Measurements from ENCODE around the gene KLHL21.
"Not testable (repeated sequence)": the region's sequence is repeated elsewhere in the genome, so short reads cannot be mapped to it uniquely, and the experiment has no call there.

The KLHL21 gene

DNA sequence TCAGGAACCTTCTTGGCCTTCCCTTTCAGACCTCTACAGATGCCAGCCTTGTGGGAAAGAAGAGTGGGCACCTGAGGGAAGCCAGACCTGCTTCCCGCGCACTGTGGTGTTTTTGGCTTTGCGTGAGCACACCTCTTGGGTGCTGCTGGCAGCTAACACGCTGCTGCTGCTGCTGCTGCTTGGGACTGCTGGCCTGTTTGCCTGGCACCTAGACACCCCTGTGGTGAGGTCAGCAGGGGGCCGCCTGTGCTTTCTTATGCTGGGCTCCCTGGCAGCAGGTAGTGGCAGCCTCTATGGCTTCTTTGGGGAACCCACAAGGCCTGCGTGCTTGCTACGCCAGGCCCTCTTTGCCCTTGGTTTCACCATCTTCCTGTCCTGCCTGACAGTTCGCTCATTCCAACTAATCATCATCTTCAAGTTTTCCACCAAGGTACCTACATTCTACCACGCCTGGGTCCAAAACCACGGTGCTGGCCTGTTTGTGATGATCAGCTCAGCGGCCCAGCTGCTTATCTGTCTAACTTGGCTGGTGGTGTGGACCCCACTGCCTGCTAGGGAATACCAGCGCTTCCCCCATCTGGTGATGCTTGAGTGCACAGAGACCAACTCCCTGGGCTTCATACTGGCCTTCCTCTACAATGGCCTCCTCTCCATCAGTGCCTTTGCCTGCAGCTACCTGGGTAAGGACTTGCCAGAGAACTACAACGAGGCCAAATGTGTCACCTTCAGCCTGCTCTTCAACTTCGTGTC, 23.9 kb downstream of the KLHL21 start:
- Histone ChIP-seq H4K20me1 (peaks cover 28% of the 10 kb centered on the region), H3K36me3 (no peaks in the 10 kb centered on the region), H3K9me3 (no peaks in the 10 kb centered on the region), H3K27ac (0 out of 2 replicates have a peak overlapping the region, but pooled peaks have one; percentile 1), H3K4me3 (no peak overlapping the region), H3K4me1 (peaks cover 46% of the 10 kb centered on the region), H3K9ac (peak overlapping the region; percentile 89), H3K4me2 (peak overlapping the region; percentile 97), H3K27me3 (no peaks in the 10 kb centered on the region)
- no peak for TF ChIP-seq Cebpa-rat (IDR thresholded peaks at IDR 0.05)

- Histone ChIP-seq H3K4me3 (no peak overlapping the region), H3K9ac (no peak overlapping the region), H3K27ac (0 out of 2 replicates have a peak overlapping the region, but pooled peaks have one; percentile 1), H3K36me3 (no peaks in the 10 kb centered on the region), H3K4me2 (peak overlapping the region; percentile 97), H4K20me1 (peaks cover 27% of the 10 kb centered on the region), H3K4me1 (peaks cover 46% of the 10 kb centered on the region), H3K27me3 (no peaks in the 10 kb centered on the region), H3K9me3 (no peaks in the 10 kb centered on the region)
- no peak for TF ChIP-seq Cebpa-rat (IDR thresholded peaks at IDR 0.05)
Observed at GRCh38 chr1:6577831-6578525, 24.7 kb downstream of the KLHL21 start.

DNA sequence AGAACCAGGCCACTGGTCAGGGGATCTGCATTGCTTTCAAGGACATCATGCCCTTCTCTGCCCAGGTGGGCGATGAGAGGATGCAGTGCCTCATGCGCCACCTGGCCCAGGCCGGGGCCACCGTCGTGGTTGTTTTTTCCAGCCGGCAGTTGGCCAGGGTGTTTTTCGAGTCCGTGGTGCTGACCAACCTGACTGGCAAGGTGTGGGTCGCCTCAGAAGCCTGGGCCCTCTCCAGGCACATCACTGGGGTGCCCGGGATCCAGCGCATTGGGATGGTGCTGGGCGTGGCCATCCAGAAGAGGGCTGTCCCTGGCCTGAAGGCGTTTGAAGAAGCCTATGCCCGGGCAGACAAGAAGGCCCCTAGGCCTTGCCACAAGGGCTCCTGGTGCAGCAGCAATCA, 27.9 kb downstream of the KLHL21 start:
- TF ChIP-seq Cebpa-rat (IDR thresholded peaks at IDR 0.05) = no peak
- Histone ChIP-seq H3K36me3 (no peaks in the 10 kb centered on the region), H3K9ac (no peak overlapping the region), H3K27me3 (no peaks in the 10 kb centered on the region), H4K20me1 (no peaks in the 10 kb centered on the region), H3K4me2 (no peak overlapping the region), H3K9me3 (peaks cover 7% of the 10 kb centered on the region), H3K27ac (no peak overlapping the region), H3K4me1 (peaks cover 27% of the 10 kb centered on the region), H3K4me3 (no peak overlapping the region)

DNA sequence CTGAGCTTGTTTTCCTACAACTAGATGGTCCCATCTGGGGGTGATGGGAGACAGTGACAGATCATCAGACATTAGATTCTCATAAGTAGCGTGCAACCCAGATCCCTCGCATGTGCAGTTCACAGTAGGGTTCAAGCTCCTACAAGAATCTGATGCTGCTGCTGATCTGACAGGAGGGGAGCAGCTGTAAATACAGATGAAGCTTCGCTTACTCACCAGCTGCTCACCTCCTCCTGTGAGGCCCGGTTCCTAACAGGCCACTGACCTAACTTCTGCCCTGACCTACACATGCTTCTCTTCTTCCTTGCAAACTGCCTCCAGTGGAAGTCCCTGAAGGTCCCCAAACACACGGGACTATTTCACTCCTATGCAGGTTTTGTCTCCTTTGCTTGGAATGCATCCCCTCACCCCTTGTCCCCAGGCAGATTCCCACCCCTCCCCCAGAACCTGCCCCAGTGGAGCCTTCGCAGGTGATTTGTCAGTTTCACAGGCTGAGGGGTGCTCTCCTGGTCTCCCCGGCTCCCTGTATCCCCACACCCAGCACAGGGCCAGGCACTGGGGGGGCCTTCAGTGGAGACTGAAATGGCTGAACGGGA, 28.5 kb downstream of the KLHL21 start:
- no peak overlapping the region for H3K4me3 ChIP-seq
- peaks cover 28% of the 10 kb centered on the region for H3K4me1 ChIP-seq
- peaks cover 7% of the 10 kb centered on the region for H3K9me3 ChIP-seq
- H3K9ac ChIP-seq = no peak overlapping the region
- H4K20me1 ChIP-seq = no peaks in the 10 kb centered on the region
- H3K27ac ChIP-seq = no peak overlapping the region
- TF ChIP-seq Cebpa-rat (IDR thresholded peaks at IDR 0.05) = no peak
- H3K4me2 ChIP-seq = no peak overlapping the region
- no peaks in the 10 kb centered on the region for H3K36me3 ChIP-seq
- H3K27me3 ChIP-seq = no peaks in the 10 kb centered on the region

GRCh38 chr1:6572653-6573383, 29.9 kb downstream of the KLHL21 start:
- no peaks in the 10 kb centered on the region for H3K36me3 ChIP-seq
- H3K4me1 ChIP-seq = peaks cover 15% of the 10 kb centered on the region
- no peak overlapping the region for H3K9ac ChIP-seq
- H3K27ac ChIP-seq = no peak overlapping the region
- TF ChIP-seq Cebpa-rat (IDR thresholded peaks at IDR 0.05) = no peak
- no peak overlapping the region for H3K4me2 ChIP-seq
- H3K9me3 ChIP-seq = peaks cover 7% of the 10 kb centered on the region
- no peaks in the 10 kb centered on the region for H3K27me3 ChIP-seq
- H3K4me3 ChIP-seq = no peak overlapping the region
- no peaks in the 10 kb centered on the region for H4K20me1 ChIP-seq

DNA sequence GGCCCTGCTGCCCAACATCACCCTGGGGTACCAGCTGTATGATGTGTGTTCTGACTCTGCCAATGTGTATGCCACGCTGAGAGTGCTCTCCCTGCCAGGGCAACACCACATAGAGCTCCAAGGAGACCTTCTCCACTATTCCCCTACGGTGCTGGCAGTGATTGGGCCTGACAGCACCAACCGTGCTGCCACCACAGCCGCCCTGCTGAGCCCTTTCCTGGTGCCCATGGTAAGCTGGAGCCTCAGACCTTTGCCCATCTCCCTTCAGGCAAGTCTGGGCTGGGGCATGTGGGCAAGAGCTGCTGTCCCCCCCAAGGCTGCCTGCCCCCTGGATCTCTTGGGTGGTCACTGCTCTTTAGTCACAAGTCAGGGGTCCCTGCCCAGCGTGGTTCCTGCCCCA, 31.7 kb downstream of the KLHL21 start:
- Histone ChIP-seq H3K27ac (no peak overlapping the region), H3K9ac (no peak overlapping the region), H3K4me2 (no peak overlapping the region), H3K9me3 (peaks cover 7% of the 10 kb centered on the region), H3K27me3 (no peaks in the 10 kb centered on the region), H3K4me1 (peaks cover 14% of the 10 kb centered on the region), H3K36me3 (no peaks in the 10 kb centered on the region), H4K20me1 (no peaks in the 10 kb centered on the region), H3K4me3 (no peak overlapping the region)
- TF ChIP-seq Cebpa-rat (IDR thresholded peaks at IDR 0.05) = no peak

DNA sequence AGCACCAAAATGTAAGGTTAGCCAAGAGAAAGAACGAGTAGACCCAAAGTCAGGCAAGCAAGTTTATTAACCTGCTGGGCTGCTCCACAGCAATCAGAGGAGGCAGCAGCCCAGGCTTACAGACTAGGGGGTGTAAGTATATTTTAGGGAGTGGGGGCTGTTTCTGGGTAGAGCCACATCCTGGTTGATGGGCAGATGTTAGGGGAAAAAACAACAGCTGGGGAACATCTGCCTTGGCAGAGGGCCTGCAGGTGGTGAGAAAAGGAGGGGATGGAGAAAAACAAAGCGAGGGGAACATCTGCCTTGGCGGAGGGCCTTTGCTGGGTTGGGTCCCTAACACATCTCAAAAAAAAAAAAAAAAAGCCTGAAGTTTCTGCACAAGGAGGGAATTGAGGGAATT, 32.6 kb downstream of the KLHL21 start:
- H3K27me3 ChIP-seq = no peaks in the 10 kb centered on the region
- H3K4me1 ChIP-seq = peaks cover 14% of the 10 kb centered on the region
- no peaks in the 10 kb centered on the region for H3K36me3 ChIP-seq
- no peak for TF ChIP-seq Cebpa-rat (IDR thresholded peaks at IDR 0.05)
- no peak overlapping the region for H3K4me3 ChIP-seq
- H3K27ac ChIP-seq = no peak overlapping the region
- H3K4me2 ChIP-seq = peak overlapping the region; percentile 65
- no peak overlapping the region for H3K9ac ChIP-seq
- H4K20me1 ChIP-seq = no peaks in the 10 kb centered on the region
- H3K9me3 ChIP-seq = peaks cover 7% of the 10 kb centered on the region

GRCh38 chr1:6569033-6569432, 33.6 kb downstream of the KLHL21 start:
- no peak for TF ChIP-seq Cebpa-rat (IDR thresholded peaks at IDR 0.05)
- Histone ChIP-seq H3K36me3 (no peaks in the 10 kb centered on the region), H3K4me2 (no peak overlapping the region), H3K4me3 (no peak overlapping the region), H3K27ac (no peak overlapping the region), H4K20me1 (no peaks in the 10 kb centered on the region), H3K27me3 (no peaks in the 10 kb centered on the region), H3K4me1 (peaks cover 14% of the 10 kb centered on the region), H3K9me3 (peaks cover 7% of the 10 kb centered on the region), H3K9ac (no peak overlapping the region)

GRCh38 chr1:6560267-6560666, 42.4 kb downstream of the KLHL21 start:
- Histone ChIP-seq H3K4me2 (peak overlapping the region; percentile 17; the same call in 1 of the 2 replicates), H3K27ac (no peak overlapping the region), H4K20me1 (no peaks in the 10 kb centered on the region), H3K27me3 (no peaks in the 10 kb centered on the region), H3K9me3 (peaks cover 32% of the 10 kb centered on the region), H3K4me3 (no peak overlapping the region), H3K36me3 (no peaks in the 10 kb centered on the region), H3K4me1 (peaks cover 8% of the 10 kb centered on the region), H3K9ac (no peak overlapping the region)
- TF ChIP-seq Cebpa-rat (IDR thresholded peaks at IDR 0.05) = no peak

GRCh38 chr1:6559161-6559560, 43.5 kb downstream of the KLHL21 start:
- not testable (repeated sequence) for H3K27me3 ChIP-seq, H3K36me3 ChIP-seq, H3K27ac ChIP-seq, H3K4me2 ChIP-seq, H4K20me1 ChIP-seq, H3K4me3 ChIP-seq, H3K9ac ChIP-seq
- Histone ChIP-seq H3K9me3 (peaks cover 32% of the 10 kb centered on the region), H3K4me1 (peaks cover 15% of the 10 kb centered on the region)

Data from BLaER1 (cell line).